COLO668 (cell line): ENCODE data around the gene TERT.
"Not testable (repeated sequence)": the region's sequence is repeated elsewhere in the genome, so short reads cannot be mapped to it uniquely, and the experiment has no call there.

Source experiments
- DNase-seq: peaks from one replicate; lab custom pipeline; 2025; ENCODE audit not compliant: unreplicated experiment; lab: John Stamatoyannopoulos, UW

The TERT gene

DNA sequence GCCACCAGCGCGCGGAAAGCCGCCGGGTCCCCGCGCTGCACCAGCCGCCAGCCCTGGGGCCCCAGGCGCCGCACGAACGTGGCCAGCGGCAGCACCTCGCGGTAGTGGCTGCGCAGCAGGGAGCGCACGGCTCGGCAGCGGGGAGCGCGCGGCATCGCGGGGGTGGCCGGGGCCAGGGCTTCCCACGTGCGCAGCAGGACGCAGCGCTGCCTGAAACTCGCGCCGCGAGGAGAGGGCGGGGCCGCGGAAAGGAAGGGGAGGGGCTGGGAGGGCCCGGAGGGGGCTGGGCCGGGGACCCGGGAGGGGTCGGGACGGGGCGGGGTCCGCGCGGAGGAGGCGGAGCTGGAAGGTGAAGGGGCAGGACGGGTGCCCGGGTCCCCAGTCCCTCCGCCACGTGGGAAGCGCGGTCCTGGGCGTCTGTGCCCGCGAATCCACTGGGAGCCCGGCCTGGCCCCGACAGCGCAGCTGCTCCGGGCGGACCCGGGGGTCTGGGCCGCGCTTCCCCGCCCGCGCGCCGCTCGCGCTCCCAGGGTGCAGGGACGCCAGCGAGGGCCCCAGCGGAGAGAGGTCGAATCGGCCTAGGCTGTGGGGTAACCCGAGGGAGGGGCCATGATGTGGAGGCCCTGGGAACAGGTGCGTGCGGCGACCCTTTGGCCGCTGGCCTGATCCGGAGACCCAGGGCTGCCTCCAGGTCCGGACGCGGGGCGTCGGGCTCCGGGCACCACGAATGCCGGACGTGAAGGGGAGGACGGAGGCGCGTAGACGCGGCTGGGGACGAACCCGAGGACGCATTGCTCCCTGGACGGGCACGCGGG, at the start of gene TERT:
TERT (minus strand) TSS at position 234 of the 815 bp plus-strand sequence; CDS start at position 155, 79 bp downstream.
- peak; percentile 29 for DNase-seq

DNA sequence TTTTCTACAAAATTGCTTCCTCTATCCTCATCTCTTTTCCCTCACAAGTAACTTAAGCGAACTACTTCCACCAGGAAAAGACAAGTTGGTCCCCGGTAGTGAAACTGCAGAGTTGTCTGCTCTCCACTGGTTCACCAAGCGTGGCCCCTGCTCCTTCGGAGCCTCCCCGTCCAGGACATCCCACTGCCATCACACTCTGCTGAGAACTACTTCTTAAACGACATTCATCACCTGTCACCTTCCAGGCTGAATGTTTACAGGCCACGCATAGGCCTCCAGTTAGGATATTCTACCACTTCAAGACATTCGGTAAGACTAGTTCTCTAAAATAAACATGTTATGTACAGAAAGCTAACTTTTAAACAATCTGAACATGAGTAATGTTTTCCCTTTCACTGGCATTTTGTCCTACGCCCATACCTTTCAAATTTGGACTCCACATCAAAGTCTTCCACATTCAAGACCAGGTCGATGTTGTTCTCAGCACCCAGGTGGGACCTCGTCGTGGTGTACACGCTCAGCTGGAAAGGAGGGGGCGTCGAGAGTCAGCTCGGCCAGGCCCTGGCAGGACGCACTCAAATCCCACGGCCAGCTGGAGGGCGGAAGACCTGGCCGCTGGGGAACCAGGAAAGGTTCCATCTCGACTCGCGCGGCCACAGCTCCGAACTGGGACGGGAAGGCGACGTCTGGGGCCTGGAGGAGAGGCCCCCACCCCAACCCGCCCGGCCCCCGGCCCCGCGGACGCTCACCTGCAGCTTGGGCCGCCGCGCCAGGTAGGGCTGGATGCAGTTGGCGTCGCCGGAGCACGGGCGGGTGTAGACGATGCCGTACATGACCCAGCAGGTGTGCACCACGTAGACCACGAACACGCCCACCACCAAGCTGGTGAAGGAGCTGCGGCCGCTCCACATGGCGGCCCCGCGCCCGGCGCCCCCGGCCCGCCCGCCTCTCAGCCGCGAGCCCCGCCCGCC, 49.3 kb upstream of the TERT start:
- peak; percentile 47 for DNase-seq

DNA sequence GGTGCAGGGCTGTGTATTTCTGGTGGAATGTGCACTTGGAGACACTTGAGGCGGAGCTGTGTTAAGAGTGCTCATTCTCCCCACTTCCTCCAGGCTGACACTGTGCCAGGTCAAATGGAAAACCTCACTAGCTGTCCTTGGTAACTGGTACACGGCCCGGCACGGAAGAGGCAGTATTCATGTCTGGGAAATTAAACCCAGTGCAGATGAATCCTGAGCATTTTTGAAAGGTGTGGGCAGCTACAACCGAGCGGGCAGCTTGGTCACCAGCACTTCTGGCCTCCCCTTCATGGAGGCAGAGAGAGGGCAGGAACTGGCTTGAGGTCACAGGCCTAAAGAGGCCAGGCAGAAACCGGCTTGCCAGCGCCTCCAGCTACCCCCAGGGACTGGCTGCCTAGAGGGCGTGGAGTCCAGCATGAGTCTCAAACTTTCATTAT, 48.5 kb upstream of the TERT start:
- DNase-seq: no peak

DNA sequence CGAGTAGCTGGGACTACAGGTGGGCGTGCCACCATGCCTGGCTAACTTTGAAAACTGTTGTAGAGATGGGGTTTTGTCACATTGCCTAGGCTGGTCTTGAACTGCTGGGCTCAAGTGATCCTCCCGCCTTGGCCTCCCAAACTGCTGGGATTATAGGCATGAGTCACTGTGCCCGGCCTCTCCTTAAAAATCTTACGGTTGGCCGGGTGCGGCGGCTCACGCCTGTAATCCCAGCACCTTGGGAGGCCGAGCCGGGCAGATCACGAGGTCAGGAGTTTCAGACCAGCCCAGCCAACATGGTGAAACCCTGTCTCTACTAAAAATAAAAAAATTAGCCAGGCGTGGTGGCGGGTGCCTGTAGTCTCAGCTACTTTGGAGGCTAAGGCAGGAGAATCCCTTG, 47.8 kb upstream of the TERT start:
- DNase-seq: not testable (repeated sequence)

DNA sequence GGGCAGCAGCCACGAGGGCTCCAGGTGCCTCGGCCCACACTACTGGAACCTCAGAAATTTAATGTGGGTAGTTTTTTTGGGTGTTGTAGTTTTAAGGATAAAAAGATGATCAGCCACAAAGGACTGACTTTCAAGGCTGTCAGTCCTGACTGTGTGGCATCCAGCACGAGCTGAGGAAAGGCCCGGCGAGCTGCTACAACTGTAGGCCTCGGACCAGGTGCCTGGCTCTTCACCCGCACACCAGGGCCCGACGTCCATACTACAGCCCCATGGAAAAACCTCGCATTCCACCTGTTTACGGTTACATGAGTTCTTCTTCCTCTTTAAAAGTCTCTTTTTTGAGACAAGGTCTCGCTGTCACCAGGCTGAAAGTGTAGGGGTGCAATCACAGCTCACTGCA, 47.4 kb upstream of the TERT start:
- DNase-seq: no peak

DNA sequence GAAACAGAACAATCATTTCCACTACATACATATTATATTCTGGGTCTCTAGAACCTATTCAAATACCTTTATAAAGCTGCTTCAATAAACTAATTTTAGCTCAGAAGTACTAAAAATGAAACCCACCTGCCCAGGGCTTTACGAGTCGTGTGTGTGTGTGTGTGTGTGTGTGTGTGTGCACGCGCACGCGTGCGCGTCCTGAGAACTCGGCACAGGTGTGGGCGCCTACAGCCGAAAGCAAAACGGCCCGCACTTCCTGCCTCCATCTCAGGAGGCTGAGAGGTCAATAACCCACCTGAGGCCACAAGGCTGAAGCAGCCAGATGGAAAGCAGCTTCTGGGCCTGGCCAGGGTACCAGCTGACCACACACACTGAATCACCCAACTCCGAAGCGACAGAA, 47.0 kb upstream of the TERT start:
- DNase-seq: no peak

DNA sequence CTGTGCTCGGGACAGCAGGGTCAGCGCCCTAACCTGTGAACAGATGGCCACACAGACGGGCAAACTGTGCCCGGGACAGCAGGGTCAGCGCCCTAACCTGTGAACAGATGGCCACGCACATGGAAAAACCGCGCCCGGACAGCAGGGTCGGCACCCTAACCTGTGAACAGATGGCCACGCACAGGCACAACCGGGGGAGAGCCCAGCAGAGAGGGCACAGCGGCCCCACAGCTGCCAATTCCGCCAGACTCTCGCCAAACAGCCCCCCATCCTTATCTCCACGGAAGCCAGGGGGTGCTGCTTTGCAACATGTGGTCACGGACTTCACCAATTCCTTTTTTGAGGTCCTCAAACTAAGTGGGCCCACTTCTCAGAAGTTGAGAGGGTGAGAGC, 44.9 kb upstream of the TERT start:
- DNase-seq: not testable (repeated sequence)

DNA sequence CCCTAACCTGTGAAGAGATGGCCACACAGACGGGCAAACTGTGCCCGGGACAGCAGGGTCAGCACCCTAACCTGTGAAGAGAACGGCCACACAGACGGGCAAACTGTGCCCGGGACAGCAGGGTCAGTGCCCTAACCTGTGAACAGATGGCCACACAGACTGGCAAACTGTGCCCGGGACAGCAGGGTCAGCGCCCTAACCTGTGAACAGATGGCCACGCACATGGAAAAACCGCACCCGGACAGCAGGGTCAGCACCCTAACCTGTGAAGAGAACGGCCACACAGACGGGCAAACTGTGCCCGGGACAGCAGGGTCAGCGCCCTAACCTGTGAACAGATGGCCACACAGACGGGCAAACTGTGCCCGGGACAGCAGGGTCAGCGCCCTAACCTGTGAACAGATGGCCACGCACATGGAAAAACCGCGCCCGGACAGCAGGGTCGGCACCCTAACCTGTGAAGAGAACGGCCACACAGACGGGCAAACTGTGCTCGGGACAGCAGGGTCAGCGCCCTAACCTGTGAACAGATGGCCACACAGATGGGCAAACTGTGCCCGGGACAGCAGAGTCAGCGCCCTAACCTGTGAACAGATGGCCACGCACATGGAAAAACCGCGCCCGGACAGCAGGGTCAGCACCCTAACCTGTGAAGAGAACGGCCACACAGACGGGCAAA, 44.4 kb upstream of the TERT start:
- not testable (repeated sequence) for DNase-seq

DNA sequence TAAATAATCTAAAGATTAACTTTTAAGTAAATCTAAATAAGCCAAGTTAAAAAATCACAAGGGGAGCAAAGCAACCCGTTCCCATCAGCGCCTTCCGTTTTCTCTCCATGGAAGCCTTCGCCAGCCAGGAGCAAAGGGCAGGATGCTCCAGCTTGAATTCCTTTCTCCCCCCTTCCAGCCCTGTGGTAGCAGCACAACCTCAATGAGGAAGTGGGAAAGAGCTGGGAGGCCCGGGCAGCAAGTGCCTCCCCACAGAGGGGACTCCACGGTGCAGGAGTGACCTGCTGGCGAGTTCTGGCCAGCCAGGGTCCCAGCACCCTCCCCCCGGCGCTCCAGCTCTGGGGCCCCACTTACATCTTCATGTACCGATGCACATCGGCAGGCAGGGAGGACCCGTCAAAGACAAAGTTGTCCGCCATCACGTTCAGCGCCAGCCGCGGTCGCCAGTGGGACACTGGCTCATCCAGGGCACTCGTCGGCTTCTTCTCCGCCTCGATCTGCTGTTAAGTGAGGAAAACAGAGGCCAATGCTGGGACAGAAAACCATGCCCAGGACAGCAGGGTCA, 43.7 kb upstream of the TERT start:
- DNase-seq: no peak

DNA sequence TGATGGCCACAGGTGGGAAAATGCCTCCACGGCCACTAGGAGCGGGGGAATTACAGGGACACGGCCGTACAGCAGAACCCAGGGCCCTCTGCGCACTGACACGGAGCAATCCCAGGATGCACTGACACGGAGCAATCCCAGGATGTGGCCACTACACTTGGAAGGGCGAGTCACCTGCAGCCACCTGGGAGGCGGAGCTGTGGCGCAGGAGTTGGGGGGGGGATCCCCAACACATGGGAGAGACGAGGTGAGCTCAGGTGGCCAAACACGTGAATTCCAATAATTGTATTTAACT, 43.3 kb upstream of the TERT start:
- DNase-seq: no peak

DNA sequence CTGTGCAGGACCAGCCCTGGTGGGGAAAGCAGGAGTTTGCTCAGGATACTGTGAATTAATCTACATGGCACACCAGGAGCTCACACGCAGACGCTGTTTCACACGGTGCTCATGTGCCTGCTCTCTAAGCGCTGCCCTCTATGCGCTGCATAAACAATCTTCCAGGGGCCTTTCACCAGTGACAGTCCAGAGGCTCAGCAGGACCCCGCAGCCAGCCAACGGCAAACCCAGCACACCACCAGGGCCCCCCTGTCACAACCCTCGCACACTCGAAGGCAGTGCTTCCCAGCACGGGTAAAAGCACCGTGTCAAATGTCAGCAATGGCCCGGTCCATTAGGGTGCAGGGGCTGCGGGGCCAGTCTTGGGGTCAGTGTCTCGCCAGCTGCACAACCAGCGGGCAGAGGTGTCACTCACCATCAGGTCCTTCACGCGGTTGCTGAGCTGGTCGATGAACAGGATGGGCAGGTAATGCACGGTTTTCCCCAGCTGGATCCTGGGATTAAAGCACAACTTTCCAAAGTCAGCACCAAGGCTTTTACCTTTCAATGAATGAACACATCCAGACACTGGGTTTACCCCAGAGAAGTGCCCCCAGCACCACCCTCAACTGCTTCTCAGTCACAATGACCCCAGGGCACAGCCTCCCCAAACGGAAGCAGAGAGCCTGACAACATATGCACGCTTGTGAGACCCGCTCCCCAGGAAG, 42.8 kb upstream of the TERT start:
- no peak for DNase-seq

DNA sequence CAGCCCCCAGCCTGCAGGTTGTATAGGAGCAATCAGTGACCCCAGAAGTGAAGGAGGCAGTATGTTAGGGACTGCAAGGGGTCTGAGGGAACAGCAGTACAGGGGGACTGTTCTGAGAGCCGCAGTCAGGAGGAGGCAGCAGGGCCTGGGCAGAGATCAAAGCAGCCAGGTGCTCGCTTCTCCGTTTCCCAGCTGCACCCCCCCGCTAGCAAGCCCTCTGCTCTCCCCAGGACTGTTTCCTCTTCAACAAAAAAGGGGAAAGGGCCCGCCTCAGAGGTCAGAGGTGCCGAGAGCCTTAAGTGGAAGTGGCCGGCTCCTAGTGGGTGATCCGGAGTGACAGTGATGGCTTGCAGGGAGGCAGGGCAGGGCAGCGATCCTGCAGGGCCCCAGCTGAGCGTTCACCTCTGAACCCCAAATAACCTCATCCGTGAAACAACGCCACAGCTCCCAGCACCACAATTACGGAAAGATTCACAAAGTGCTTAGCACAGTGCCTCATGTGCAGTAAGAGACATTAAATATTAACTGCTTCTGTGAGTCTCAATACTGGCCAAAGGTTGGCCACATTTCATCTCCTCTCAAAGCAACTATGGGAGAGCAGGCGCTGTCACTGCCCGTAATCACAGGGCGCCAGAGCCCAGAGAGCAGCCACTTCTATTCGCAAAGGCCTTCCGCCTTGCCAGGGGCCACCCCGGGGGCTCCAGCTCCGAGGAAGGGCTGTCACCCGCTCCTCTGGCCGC, 42.1 kb upstream of the TERT start:
- DNase-seq: no peak

DNA sequence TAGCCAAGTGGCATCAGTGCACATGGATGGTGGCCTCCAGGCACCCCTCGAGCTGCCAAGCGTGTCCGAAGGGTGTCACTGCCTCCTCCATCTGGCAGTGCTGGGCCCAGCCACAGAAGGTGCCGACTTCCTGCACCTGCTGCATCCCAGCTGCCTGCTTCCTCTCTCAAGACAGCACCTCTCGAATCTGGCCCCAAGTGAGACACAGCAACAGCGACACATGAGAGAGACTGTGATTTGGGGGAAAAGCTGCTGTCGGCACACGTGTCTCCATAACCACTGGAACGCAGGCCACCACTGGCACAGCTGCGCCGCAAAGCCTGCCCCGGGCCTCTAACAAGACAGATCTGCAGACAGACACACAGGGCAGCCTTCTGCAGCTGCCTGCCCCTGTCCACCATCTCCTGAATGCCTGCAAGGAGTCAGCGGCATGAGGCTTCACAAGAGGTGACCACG, 41.3 kb upstream of the TERT start:
- no peak for DNase-seq

DNA sequence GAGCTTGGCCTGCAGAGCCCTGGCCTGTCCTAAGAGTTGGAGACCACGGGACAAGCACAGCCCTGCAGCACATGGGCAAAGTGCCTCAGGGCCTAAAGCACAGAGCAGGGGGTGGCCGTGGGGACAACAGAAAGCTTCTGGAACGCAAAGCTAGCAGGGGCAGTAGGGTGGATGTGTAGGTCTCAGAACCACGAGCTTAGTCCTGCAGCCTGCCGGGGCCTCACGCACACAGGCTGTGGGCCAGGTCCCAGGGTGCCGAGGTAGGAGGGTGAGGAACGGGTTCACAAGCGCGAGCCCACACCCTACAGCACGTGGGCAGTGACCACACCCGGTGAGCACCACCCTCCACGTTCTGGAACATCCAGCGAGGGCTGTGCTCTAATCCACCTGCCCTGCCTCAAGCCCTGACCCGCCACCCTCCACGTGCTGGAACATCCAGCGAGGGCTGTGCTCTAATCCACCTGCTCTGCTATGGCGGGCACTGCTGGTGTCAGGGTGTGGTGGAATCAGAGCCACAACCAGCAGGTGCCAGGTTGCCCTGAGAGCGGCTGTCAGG, 40.8 kb upstream of the TERT start:
- DNase-seq: no peak

DNA sequence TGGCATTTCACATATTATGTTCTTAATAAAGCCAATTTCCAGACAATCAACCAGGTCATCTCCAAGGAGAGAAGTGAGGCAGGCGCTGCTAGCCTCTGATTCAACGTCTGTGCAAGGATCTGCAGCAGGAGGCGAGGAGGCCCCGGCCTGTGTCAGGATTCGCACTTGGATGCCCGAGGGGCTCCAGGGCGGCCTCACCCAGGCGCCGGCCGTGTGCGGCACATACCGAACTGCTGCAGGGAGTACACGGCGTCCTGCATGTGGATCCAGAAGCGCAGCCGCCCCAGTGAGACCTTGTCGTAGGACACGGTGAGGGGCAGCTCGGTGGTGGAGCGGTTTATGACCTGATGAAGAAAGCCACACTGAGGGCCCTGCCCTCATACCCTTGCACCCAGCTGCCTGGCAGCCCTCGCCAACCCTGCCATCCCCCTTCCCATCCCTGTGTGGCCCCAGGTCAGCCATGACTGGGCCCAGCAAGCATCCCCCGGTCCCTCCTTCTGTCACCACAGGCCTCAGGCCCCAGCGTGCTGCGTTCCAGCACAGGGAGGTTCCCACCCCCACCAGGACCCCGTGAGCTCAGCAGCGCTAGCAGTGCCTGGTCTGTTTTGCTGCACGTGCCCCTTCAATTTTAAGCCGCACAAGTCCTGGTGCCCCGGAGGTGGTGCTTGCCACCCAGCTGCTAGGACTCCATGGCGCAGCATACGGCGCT, 40.1 kb upstream of the TERT start:
- no peak for DNase-seq

DNA sequence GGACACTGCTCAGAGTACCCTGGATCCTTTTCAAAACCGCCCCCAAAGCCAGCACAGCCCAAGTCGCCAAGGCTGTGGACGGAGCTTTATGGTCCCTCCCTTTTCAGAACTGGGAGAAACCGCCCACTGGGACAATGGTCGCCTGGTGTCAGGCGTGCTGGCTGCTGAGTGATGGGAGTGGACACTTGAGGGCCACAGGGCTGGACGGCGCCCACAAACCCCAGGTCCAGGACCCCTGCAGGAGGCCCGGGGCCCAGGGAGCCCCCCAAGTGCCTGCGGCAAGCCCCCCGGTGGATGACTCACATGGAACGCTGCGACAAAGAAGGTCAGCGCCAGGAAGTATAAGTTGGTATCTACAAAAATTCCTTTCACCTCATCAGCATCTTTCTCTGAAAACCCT, 39.1 kb upstream of the TERT start:
- no peak for DNase-seq

DNA sequence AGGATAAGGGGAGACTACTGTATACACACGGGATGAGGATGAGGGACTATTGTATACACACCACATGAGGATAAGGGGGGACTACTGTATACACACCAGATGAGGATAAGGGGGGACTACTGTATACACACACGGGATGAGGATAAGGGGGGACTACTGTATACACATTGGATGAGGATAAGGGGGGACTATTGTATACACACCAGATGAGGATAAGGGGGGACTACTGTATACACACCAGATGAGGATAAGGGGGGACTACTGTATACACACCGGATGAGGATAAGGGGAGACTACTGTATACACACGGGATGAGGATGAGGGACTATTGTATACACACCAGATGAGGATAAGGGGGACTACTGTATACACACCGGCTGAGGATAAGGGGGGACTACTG, 38.4 kb upstream of the TERT start:
- not testable (repeated sequence) for DNase-seq

DNA sequence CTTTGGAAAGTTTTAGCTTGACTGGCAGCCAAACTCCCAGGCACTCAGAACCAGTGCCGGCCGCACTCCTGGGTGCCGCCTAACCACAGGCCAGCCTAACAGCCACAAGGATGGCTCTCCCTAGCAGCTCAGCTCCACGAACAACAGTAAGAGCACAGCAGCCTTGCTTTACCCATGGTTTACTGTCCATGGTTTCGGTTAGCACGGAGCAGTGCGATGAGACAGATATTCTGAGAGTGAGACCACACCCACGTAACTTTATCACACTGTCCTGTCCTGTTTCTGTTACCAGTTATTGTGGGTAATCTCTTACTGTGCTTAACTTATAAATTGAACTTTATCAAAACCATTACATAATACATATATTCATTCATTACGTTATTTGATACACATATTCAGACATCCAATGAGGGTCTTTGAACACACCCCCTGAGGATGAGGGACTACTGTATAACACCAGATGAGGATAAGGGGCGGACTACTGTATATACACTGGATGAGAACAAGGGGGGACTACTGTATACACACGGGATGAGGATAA, 37.7 kb upstream of the TERT start:
- DNase-seq: no peak
